GM21717 (cell line): ENCODE data around the gene NRXN3.

Source experiments
- ATAC-seq: cut with Tn5 transposase; IDR thresholded peaks from one replicate; pipeline ENCODE4 v1.9.1; 2021; ENCODE audit warnings: mild to moderate bottlenecking, moderate library complexity; ENCODE audit not compliant: unreplicated experiment

NRXN3 gene

DNA sequence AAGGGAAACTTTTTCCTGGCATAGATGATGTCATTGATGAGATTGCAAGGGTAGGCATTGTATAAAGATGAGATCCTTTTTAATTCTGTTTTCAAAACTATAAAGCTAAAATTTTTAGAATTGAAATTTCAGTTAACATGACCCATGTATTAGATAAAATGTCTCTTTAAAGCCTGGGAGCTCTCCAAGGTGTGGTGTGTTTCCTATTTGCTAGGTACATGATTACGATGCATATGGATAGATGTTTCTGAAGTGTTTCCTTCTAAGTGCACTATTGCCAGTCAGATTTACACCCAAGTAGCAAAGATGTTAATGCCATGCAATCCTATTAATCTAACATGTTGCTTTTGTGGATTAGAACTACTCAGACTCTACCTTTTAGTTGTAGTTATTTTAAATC is 1206.4 kb downstream of the NRXN3 start:
- ATAC-seq: no peak

DNA sequence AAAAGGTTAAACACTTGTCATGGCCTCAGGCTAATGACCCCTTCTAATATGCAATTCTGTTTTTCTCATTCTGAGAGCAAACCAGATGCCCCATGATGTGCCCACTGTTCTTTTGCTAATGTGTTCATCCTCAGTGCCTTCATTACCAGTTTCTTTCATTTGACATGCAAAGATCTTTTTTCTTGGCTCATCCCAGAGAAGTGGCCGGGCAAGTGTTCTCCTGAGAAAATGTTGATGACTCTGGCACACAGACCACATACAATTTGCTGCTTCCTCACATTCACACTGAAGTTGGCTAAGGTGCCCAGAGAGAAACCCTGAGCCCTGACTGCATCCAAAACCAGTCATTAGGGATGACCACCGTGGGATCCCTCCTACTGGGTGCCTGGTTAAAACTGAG is 1207.8 kb downstream of the NRXN3 start:
- no peak for ATAC-seq

DNA sequence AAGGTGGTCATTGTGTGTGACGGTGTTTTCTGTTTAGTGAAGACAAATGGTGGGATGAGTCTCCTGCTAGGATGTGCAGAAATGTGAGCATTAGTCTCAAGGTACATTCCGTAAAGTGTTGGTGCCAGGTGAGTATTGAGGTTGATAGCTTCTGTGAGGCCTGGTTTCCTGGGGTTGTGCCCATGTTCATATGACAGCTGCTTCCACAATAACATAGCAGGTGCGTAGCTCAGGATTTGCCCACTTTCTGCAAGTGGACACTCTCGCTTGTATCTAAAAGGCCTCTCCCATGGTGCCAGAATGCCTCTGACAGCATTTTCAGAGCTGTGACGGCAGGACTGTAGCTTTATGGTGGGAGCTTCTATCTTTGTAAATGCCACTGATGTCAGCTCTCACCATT is 1209.1 kb downstream of the NRXN3 start:
- no peak for ATAC-seq

DNA sequence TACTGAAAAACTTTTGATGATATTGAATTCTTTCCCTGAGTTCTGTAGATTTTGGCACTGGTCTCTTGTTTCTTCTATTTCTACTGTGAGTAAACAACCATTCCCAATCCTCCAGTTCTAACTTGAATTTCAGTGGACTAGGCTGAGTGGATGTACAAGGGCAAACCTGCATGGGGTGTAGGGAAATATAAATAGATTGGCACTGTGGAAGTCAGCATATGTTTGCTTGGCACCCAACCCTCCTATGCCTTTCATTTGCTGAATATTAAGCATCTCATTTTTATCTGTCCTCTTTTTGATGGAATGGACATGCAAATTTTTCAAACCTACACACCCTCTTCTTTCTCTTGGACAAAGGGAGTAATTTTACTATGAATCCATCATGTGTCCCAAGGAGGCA is 1212.9 kb downstream of the NRXN3 start:
- ATAC-seq: no peak

DNA sequence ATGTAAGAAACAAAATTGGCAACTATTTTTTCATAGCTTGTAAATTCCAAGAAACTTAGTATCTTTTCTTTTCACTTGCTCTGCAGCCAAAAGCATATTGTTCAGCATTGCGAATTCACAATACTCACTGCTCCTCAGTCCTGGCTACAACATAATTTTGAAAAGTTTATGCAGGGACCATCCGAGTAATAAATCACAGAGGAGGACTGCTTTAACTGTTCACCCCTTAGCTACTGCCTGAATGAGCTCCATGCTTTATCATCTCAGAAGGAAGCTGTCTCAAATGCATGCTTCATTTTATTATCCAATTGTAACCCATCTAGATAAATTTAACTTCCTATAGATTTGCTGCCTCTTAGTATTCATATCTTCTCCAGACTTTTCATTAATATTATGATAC is 1213.3 kb downstream of the NRXN3 start:
- no peak for ATAC-seq

DNA sequence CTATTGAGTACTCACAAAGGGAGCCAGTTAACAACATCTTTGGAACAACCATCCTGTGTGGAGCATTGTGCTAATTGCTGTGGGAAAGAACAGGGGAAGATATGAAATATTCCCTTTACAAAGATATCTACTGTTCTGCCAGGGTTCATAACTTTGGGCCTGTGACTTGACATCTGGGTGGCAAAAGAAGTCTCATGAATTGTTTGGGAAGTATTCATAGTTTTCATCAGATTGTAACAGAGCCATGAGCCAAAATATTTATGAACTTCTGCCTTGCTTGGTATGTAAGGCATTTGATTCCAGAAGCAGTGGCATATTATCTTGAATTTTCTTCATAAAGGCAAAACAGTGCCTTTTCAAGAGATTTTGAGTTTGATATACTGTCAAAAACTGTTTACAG is 1224.9 kb downstream of the NRXN3 start:
- ATAC-seq: no peak

DNA sequence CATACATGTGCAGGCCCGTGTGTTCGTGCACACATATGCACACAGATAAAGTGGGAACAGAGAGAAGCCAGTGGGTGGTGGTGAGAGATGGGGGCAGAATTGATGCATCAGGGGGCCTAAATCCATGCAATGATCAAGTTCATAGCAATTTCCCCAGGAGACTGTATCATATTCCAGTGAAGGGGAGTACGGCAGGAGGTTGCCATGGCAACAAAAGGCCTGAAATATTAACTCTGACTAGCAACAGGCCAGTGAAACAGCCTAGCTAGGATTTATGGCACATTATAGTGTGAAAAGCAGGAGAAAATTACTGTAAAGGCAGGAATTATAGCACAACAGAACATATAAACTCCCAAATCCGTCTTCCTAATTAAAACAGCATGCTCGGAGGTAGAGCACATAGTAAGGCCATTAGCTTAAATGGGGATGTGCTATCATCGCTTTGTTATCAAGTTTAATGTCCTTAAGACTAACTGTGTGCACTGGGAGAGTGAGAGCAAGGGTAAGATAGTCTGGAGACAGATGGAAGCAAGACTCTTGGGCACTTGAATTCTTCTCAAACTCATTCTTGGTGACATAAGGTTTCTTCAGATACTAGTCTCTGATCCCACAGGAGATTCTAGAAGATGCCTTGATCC is 1234.8 kb downstream of the NRXN3 start:
- ATAC-seq: no peak

DNA sequence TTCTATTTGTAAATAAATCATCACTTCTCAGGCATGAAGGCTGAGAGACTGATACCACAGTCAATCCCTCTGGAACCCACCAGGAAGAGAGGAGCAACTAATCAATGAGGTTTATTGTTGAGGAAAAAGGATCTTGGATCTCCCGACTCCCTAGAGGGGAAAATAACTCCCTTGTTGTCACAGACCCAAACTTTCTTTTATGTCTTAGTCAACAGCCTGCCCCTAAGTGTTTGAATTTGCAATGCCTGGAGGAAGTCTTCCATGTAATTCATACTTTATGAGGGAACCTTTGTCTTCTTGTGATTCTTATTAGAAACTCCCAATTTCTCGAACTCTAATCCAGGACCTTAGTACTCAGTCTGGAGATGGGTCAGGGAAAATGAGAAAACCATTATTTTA is 1235.3 kb downstream of the NRXN3 start:
- ATAC-seq: no peak

DNA sequence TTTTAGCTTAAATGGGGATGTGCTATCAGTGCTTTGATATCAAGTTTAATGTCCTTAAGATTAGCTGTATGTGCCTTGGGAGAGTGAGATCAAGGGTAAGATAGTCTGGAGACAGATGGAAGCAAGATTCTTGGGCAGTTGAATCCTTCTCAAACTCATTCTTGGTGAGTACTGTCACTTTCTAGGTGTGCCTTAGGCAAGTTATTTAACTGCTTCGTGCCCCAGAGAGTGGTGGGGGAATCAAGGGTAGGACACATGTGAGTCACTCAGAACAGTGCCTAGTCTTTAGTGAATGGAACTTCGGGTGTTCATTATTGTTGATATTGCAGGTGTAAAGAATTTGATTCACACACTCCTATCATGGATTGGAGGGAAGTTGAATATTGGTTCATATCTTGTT is 1237.4 kb downstream of the NRXN3 start:
- no peak for ATAC-seq

DNA sequence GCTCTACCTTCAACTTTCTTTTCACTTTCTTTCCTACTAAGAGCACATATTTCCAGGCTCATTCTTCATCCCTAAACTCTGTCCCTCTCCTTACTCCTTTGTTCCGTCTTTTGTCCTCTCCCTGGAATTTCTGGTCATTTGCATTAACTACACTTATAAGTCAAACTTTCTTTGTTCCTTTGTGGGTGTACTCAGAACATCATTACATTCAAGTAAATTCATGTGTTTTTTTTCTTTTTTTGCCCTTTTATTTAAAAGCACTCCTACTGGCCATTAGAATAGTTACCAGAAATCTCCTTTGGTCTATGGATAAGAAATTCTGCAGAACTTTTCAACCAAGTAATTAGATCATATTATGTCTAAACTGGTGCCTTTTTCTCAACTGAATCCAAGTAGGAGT is 1238.5 kb downstream of the NRXN3 start:
- ATAC-seq: no peak

DNA sequence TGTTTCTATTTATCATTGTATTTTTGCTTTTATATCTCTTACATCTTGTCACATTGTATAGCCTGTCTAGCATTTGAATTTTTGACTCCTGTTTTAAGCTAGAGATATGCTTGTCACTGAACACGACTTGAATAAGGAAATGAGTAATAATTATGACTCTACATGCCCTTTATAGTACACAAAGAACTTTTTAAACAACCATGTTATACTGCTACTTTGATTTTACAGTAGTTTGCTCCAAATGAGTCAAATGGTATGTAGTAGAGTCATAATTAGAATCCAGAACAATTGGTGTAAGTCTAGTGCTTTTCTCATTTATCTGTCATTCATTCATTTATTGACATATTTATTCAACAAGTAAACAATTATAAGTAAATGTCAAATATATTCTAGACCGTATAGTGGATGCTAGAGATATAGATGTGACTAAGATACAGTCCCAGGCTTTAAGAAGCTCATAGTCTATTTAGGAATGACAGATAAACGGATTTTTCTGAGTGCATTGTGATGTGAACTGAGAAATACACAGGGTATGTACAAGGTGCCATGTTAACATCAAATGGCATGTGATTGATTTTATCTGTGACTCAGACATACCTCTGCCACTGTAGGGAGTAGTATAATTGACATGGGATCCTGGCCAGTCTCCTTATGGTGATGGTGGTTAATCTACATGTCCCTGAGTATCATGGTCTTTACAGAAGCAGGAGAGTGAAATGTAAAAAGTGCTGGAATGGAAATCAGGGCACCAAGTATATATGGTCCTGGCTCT is 1241.4 kb downstream of the NRXN3 start:
- ATAC-seq: no peak

DNA sequence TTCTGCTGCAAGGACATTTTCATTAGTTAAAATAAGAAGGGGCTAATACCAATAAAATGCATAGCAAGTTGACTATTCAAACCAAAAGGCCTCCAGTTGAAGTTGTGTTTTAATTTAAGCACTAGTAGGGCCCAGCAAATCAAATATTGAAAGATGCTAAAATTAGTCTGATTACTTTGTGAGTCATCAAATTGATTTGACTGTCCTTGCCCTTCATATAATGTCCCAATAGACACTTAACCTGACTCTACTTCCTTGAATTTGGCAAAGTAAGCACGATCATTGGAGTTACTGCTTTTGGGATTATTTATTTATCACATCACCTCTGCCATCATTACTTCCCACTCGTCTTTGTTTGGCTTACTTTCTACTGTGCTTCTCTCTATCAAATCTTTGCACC is 1242.6 kb downstream of the NRXN3 start:
- ATAC-seq: no peak

DNA sequence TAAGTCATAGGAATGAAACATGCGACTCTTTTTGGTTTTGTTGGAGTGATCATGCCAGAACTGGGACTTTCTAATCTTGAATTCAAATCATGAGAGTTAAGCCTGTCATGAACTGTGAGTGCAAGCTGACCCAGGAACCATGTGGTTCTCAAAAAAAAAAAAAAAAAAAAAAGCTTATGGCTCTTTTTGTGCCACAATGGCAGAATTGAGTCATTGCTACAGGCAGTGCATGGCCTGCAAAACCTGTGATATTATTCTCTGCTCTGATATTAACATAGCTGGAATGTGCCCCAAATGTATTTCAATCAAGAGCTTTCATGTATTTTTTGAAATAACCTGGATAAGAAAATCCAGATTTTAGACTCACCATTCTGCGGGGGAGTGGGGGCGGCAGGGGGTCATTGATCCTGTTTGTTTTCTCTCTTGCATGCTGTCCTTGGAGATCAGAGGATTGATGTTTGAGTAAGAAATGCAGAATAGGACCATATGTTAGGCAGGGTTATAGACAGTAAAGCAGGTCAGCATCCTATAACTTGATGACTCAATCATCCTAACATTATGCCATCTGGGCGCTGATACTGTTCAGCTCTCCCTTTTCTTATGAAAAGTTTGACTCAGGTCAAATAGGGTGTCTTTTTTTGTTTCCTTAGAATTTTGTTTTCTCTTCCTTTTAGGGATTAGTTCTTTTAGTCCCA is 1243.7 kb downstream of the NRXN3 start:
- ATAC-seq: no peak

DNA sequence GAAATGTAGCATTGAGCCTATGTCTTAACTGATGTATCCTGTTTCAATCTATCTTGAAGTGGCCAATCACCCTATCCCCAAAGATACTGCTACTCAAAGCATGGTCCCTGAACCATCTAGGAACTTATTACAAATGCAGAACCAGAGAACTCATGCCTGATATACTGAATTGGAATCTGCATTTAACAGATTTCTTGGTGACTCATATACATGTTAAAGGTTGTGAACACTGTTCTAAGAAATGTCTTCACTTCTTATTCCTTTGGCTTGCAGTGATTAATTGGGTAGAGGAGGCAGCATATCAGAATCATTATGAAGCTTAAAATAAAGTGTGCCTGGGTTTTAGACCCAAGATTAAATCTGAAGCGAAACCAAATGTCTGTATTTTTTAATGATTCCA is 1245.6 kb downstream of the NRXN3 start:
- ATAC-seq: no peak

DNA sequence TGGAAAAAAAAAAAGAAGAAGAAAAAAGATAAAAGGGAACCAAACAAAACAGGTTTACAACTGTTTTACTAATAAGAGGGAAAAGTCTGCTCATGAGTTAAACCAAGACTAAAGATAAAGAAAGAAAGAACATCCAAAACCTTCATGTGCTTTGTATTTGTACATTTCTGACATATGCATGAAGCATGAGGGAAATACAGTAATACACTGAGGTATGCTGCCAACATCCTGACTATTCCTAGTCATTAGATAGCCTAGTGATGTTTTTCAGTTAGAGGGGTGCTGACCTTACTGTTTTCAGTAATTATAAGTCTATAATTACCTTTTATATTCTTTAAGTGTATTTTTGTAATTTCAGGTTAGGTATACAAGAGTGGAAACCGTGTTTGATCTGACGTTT is 1247.8 kb downstream of the NRXN3 start:
- no peak for ATAC-seq

DNA sequence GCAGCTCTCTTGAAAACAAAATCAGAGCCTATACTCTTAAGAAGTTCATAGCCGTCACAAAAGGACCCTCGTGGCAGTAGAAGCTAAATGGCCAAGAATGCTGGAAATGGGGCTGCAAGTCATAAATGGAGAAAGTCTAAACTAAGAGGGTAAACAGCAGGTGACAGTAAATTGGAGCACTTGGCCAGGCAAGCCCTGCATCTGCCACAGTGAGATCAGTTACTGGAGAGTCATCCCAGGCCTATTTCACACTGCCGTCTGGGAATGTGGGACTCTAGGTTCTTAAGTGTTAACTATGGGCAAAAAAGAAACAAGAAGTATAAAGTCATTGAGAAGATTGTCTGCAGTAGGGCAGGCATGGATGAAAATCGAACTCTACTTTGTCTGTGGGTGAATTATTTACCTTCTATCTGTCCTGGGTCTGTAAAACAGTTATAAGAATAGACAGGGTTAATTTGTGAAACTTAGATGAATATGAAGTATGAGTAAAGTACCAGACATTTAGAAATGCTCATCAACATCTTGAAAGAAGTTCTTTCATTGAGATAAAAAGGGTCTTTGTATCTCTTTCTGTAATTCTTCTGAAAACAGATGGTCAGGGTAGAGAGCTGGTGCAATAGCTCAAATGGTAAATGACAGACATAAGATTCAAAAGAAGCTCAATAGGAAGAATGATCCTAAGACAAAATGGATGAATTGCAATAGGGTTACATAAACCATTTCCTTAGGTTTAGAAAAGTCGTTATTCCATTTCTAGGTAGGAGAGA is 1248.7 kb downstream of the NRXN3 start:
- no peak for ATAC-seq

DNA sequence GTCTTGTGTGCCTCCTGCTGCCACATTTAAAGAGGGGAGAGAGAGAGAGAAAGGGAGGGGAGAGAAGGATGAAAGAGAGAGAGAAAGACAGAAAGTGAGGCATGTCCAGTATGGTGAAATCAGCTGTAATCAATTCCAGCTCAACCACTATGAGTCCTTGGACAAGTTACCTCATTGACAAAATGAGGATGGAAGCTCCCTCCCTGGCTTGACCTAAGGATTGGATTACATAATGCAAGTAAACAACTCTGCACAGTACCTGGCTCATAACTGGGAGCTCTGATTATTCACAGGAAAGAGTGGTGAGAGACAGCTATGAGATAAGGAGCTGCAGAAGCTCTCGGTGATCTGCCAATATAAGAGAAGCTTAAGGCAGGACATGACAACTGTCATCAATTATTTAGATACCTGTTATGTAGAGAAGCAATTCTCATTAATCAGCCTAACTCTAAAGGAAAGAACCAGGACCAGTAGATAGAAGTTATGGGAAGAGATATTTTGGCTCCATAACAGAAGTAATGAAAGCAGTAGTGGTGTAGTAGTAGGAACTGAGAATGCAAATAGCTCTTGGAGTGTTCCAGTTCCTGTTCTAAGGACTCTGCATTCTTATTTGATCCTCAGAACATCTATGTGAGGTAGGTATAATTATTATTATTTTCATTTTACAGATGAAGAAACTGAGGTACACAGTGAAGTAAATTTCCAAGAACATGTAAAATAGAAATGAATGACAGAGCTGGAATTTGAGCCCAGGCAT is 1249.6 kb downstream of the NRXN3 start:
- ATAC-seq: no peak

DNA sequence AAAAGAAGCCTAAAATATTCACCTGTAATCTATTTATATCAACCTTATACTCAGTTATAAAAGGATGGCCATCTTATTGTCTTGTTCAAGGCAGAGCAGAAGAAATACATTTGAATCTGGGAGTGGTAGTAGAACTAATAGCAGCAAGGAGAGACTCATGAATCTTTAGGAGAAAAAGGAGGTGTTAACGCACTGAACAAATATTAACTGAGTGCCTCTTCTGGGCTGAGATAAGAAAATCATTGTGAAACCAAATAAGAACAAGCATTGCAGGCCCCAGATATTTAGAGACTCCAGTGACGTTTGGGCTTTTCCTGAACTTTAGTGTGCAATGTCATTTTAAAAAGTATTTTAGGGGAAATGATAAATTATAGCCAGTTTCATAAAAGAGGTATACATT is 1250.6 kb downstream of the NRXN3 start:
- no peak for ATAC-seq

DNA sequence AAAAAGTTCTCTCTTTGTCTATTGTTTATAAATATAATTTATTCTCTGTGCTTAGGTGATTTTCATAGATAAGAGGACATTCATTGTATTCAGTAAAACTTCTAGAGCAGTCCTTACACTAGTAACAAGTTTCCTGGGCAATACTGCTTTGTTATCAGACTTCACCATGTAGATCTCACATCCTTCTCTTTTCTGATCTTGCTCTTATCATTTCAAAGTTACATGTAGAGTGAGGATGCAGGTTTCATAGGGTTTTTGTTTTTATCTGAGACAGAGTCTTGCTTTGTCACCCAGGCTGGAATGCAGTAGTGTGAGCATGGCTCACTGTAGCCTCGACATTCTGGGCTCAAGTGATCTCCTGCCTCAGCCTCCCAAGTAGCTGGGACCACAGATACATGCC is 1251.6 kb downstream of the NRXN3 start:
- ATAC-seq: no peak

DNA sequence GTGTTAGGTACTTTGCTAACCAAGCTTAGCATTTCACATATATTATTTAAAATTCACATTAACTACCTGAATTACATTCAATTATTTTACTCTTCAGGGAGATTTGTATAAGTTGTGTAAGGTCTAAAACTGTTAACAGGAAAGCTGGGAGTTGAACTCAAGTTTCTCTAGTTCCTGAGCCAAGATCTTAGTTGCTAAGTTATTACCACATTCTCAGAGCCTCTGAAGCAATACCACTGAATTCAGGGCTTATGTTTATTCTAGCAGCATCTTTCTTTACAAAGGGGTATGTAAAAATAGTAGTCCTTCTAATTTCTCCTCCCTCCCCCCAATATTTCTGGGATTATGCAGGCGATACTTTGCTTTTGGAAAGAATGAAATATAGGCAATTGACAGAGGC is 1254.3 kb downstream of the NRXN3 start:
- no peak for ATAC-seq
